PC-9 (cell line): ENCODE data around the gene TEKTIP1.
"Not testable (repeated sequence)": the region's sequence is repeated elsewhere in the genome, so short reads cannot be mapped to it uniquely, and the experiment has no call there.

ENCODE experiments used
- CTCF ChIP-seq: fragments of 200-600 bp; sonication (generic); conservative IDR thresholded peaks from 2 replicates; pipeline ENCODE4 v1.6.1; 2017; ENCODE audit warnings: mixed run types, antibody characterized with exemption, mild to moderate bottlenecking, moderate library complexity
- EZH2 ChIP-seq: fragments of 200-600 bp; sonication (generic); IDR thresholded peaks from 2 replicates; pipeline ENCODE4 v1.8.0; 2017; ENCODE audit warnings: antibody characterized with exemption, low read depth

- TF ChIP-seq CTCF, EZH2: not testable (repeated sequence)
Observed at GRCh38 chr19:3529299-3529698, 9.7 kb upstream of the TEKTIP1 start.
